Stimulated activated CD4-positive, alpha-beta T cell treated with anti-CD3 and anti-CD28 coated beads, TNF-alpha, amount 100 ng/mL, for 24 hours (primary cell): ENCODE measurements around the gene SLC5A5.

ENCODE experiments used
- DNase-seq, 3 experiments: peaks; one replicate each; pipeline ENCODE4 v3.0.0-alpha.2; 2020; ENCODE audit warnings: low read depth in 3 of 3

Gene SLC5A5

GRCh38 chr19:17871878-17872250 lies at the start of gene SLC5A5:
Gene SLC5A5, plus strand, starts transcription at chr19:17871945. Its CDS starts 375 bp downstream, at chr19:17872320.
- no peak for DNase-seq

GRCh38 chr19:17824339-17824738 lies 47.4 kb upstream of the SLC5A5 start:
- no peak for DNase-seq

GRCh38 chr19:17826508-17827056 lies 45.2 kb upstream of the SLC5A5 start:
- no peak for DNase-seq

GRCh38 chr19:17829855-17830566 lies 41.7 kb upstream of the SLC5A5 start:
- DNase-seq: no peak

- DNase-seq: peak; percentile 27 to 62 (median 42)
Observed at GRCh38 chr19:17830567-17831418, 41.0 kb upstream of the SLC5A5 start.

GRCh38 chr19:17831419-17831888 lies 40.3 kb upstream of the SLC5A5 start:
- no peak for DNase-seq

GRCh38 chr19:17832443-17833208 lies 39.1 kb upstream of the SLC5A5 start:
- no peak for DNase-seq

- DNase-seq: no peak
Observed at GRCh38 chr19:17834350-17835181, 37.2 kb upstream of the SLC5A5 start.

GRCh38 chr19:17835182-17836006 lies 36.4 kb upstream of the SLC5A5 start:
- DNase-seq: no peak

GRCh38 chr19:17836530-17836929 lies 35.2 kb upstream of the SLC5A5 start:
- DNase-seq: no peak

- no peak for DNase-seq
Observed at GRCh38 chr19:17837972-17838371, 33.8 kb upstream of the SLC5A5 start.

- DNase-seq: no peak
Observed at GRCh38 chr19:17840019-17840418, 31.7 kb upstream of the SLC5A5 start.

GRCh38 chr19:17841371-17841809 lies 30.4 kb upstream of the SLC5A5 start:
- DNase-seq: no peak

- DNase-seq: peak in 2 of 3 experiments; percentile 56 to 74
Observed at GRCh38 chr19:17841810-17842662, 29.7 kb upstream of the SLC5A5 start.

- no peak for DNase-seq
Observed at GRCh38 chr19:17842663-17843291, 29.0 kb upstream of the SLC5A5 start.

- no peak for DNase-seq
Observed at GRCh38 chr19:17843292-17843827, 28.4 kb upstream of the SLC5A5 start.

GRCh38 chr19:17843908-17844490 lies 27.7 kb upstream of the SLC5A5 start:
- no peak for DNase-seq

GRCh38 chr19:17846146-17846545 lies 25.6 kb upstream of the SLC5A5 start:
- no peak for DNase-seq
